ENCODE results near the gene FHIT. TPM values are rescaled to one million over a fixed set of nuclear protein-coding genes. Genes with fewer than 3 reads are reported as not detected.

FHIT gene
- total RNA-seq, 4 donors from 2014 or later: 8.8 to 35.6 (median 12.6) TPM

GRCh38 chr3:60743631-60744164, 507.6 kb downstream of the FHIT start:
- 51% methylated on average over 4 of the region's 4 CpGs for WGBS
- H3K36me3 ChIP-seq: no peaks in the 10 kb centered on the region
- TF ChIP-seq EP300 (IDR thresholded peaks at IDR 0.05) (no peak), CTCF (IDR thresholded peaks at IDR 0.05) (no peak), POLR2AphosphoS5 (IDR thresholded peaks at IDR 0.05) (no peak), POLR2A (IDR thresholded peaks at IDR 0.05) (no peak)
- H3K27me3 ChIP-seq: no peaks in the 10 kb centered on the region
- no peak for DNase-seq (ENCODE audit: low spot score in 2 of 2)
- no peak overlapping the region for H3K27ac ChIP-seq
- H3K4me3 ChIP-seq: no peak overlapping the region
- no peaks in the 10 kb centered on the region for H3K9me3 ChIP-seq
- H3K4me1 ChIP-seq: no peaks in the 10 kb centered on the region

- no peak for DNase-seq (ENCODE audit: low spot score in 2 of 2)
- Histone ChIP-seq H3K4me1 (no peaks in the 10 kb centered on the region), H3K9me3 (no peaks in the 10 kb centered on the region), H3K36me3 (no peaks in the 10 kb centered on the region), H3K27ac (no peak overlapping the region), H3K4me3 (no peak overlapping the region), H3K27me3 (no peaks in the 10 kb centered on the region)
- WGBS: 82% methylated on average over 8 of the region's 8 CpGs
- no peak for TF ChIP-seq EP300 (IDR thresholded peaks at IDR 0.05)
- no peak for TF ChIP-seq CTCF (IDR thresholded peaks at IDR 0.05)
- TF ChIP-seq POLR2A (IDR thresholded peaks at IDR 0.05): no peak
- no peak for TF ChIP-seq POLR2AphosphoS5 (IDR thresholded peaks at IDR 0.05)
Observed at GRCh38 chr3:60742606-60743145, 508.6 kb downstream of the FHIT start.

GRCh38 chr3:60737633-60738399, 513.4 kb downstream of the FHIT start:
- H3K4me1 ChIP-seq: no peaks in the 10 kb centered on the region
- whole genome bisulfite sequencing: 90% methylated on average over 8 of the region's 8 CpGs
- no peaks in the 10 kb centered on the region for H3K36me3 ChIP-seq
- no peak overlapping the region for H3K4me3 ChIP-seq
- H3K9me3 ChIP-seq: no peaks in the 10 kb centered on the region
- TF ChIP-seq POLR2A (IDR thresholded peaks at IDR 0.05) (no peak), POLR2AphosphoS5 (IDR thresholded peaks at IDR 0.05) (no peak), EP300 (IDR thresholded peaks at IDR 0.05) (no peak), CTCF (IDR thresholded peaks at IDR 0.05) (no peak)
- no peaks in the 10 kb centered on the region for H3K27me3 ChIP-seq
- no peak for DNase-seq (ENCODE audit: low spot score in 2 of 2)
- H3K27ac ChIP-seq: no peak overlapping the region

- Histone ChIP-seq H3K4me3 (no peak overlapping the region), H3K27me3 (no peaks in the 10 kb centered on the region), H3K9me3 (no peaks in the 10 kb centered on the region), H3K36me3 (no peaks in the 10 kb centered on the region), H3K4me1 (no peaks in the 10 kb centered on the region), H3K27ac (no peak overlapping the region)
- TF ChIP-seq POLR2A (IDR thresholded peaks at IDR 0.05) (no peak), EP300 (IDR thresholded peaks at IDR 0.05) (no peak), CTCF (IDR thresholded peaks at IDR 0.05) (no peak)
- WGBS: 97% methylated on average over 9 of the region's 9 CpGs
- DNase-seq (ENCODE audit: low spot score in 2 of 2): no peak
Observed at GRCh38 chr3:60730371-60730770, 520.9 kb downstream of the FHIT start.

GRCh38 chr3:60729056-60729455, 522.2 kb downstream of the FHIT start:
- Histone ChIP-seq H3K9me3 (no peaks in the 10 kb centered on the region), H3K4me1 (no peaks in the 10 kb centered on the region), H3K27ac (no peak overlapping the region), H3K36me3 (no peaks in the 10 kb centered on the region), H3K4me3 (no peak overlapping the region), H3K27me3 (no peaks in the 10 kb centered on the region)
- no peak for DNase-seq (ENCODE audit: low spot score in 2 of 2)
- WGBS: 88% methylated on average over 6 of the region's 6 CpGs
- no peak for TF ChIP-seq CTCF (IDR thresholded peaks at IDR 0.05)
- no peak for TF ChIP-seq POLR2AphosphoS5 (IDR thresholded peaks at IDR 0.05)
- no peak for TF ChIP-seq POLR2A (IDR thresholded peaks at IDR 0.05)
- TF ChIP-seq EP300 (IDR thresholded peaks at IDR 0.05): no peak

Data from suprapubic skin (tissue), 4 donors.